HCT116 (cell line): ENCODE results near the gene FARSA. TPM values are rescaled to one million over a fixed set of nuclear protein-coding genes. Genes with fewer than 3 reads are reported as not detected.

ENCODE experiments used
- ATAC-seq: fragments of 200-7000 bp; cut with Tn5 transposase; 2 replicates; pipeline ENCODE4 v1.9.1; 2020; ENCODE audit warnings: mild to moderate bottlenecking, moderate library complexity
- BruUV-seq: library from RNA; stranded (reverse); fragments of 400-500 nt; replicated peaks from 2 replicates; lab custom pipeline; 2021; lab: Mats Ljungman, UMichigan
- CTCF ChIA-PET: fragments of 300-600 bp; sonication (Branson Sonifier 250); formaldehyde crosslinking; loops from one replicate; lab custom pipeline; 2021; ENCODE audit warnings: antibody characterized with exemption; lab: Charles Lee
- POLR2A ChIA-PET: fragments of 300-600, 350-600 bp; sonication (Branson Sonifier 250); formaldehyde crosslinking; loops from one replicate; lab custom pipeline; 2021; ENCODE audit warnings: antibody characterized with exemption; lab: Charles Lee
- RAD21 ChIA-PET, 2 experiments: fragments of 300-600 bp; sonication (Branson Sonifier 250); formaldehyde crosslinking; loops; one replicate each; lab custom pipeline; 2023; ENCODE audit warnings: low total read pairs in 2 of 2; ENCODE audit not compliant: uncharacterized antibody in 2 of 2, unreplicated experiment in 2 of 2, low non-redundant PET in 1 of 2; lab: Charles Lee
- DNase-seq: peaks from one replicate; pipeline ENCODE4 v3.0.0-alpha.2; 2010; ENCODE audit warnings: low read depth, low spot score
- H2AFZ ChIP-seq: fragments of 200-600 bp; shearing (Covaris generic), sonication (generic); 2 replicates; pipeline ENCODE4 v1.6.1; 2017; ENCODE audit warnings: low read depth, mixed run types, mixed read lengths, antibody characterized with exemption, low read length; ENCODE audit not compliant: poor library complexity, severe bottlenecking
- H3K27ac ChIP-seq: 2 replicates; pipeline ENCODE4 v1.5.1; 2012; ENCODE audit warnings: low read depth, low read length
- H3K27me3 ChIP-seq: fragments of 200-600 bp; sonication (generic); 2 replicates; pipeline ENCODE4 v1.6.1; 2016; ENCODE audit warnings: mixed run types, low read length, mixed read lengths; ENCODE audit not compliant: insufficient read depth
- H3K36me3 ChIP-seq, 2 experiments: fragments of 200-500 bp in 1 of 2; fragments of 200-600 bp in 1 of 2; sonication (Bioruptor generic) in 1 of 2; sonication (generic) in 1 of 2; 2 replicates each; pipeline versions ENCODE4 v1.5.1 to v1.6.1; 2014 to 2016; ENCODE audit warnings: low read length in 2 of 2, inconsistent platforms in 1 of 2, mixed read lengths in 1 of 2, mixed run types in 1 of 2; ENCODE audit not compliant: insufficient read depth in 2 of 2, control insufficient read depth in 1 of 2
- H3K4me1 ChIP-seq, 2 experiments: fragments of 200-600 bp in 1 of 2; sonication (generic) in 1 of 2; 2 replicates each; pipeline versions ENCODE4 v1.5.1 to v1.6.1; 2012 to 2017; ENCODE audit warnings: low read length in 2 of 2, inconsistent platforms in 1 of 2, mild to moderate bottlenecking in 1 of 2, mixed read lengths in 1 of 2, mixed run types in 1 of 2, moderate library complexity in 1 of 2; ENCODE audit not compliant: insufficient read depth in 2 of 2, control insufficient read depth in 1 of 2
- H3K4me2 ChIP-seq: fragments of 200-600 bp; sonication (generic); 2 replicates; pipeline ENCODE4 v1.6.1; 2017; ENCODE audit warnings: mixed run types, low read length, mixed read lengths
- H3K4me3 ChIP-seq, 2 experiments: fragments of 200-600 bp in 1 of 2; sonication (generic) in 1 of 2; replicated peaks in 1 of 2; 2 replicates each; pipeline ENCODE4 v1.5.1; 2011 to 2016; ENCODE audit warnings: low read length in 2 of 2, control low read depth in 1 of 2, low read depth in 1 of 2, mild to moderate bottlenecking in 1 of 2, mixed read lengths in 1 of 2, mixed run types in 1 of 2
- H3K79me2 ChIP-seq: fragments of 200-600 bp; sonication (generic); 2 replicates; pipeline ENCODE4 v1.6.1; 2017; ENCODE audit warnings: mild to moderate bottlenecking, mixed run types, low read length, moderate library complexity, mixed read lengths; ENCODE audit not compliant: insufficient read depth
- H3K9ac ChIP-seq: fragments of 200-600 bp; sonication (generic); 2 replicates; pipeline ENCODE4 v1.6.1; 2016; ENCODE audit warnings: low read length, mixed read lengths
- H3K9me2 ChIP-seq: fragments of 200-600 bp; sonication (generic), shearing (Covaris generic); 2 replicates; pipeline ENCODE4 v1.6.1; 2017; ENCODE audit warnings: mixed run types, mild to moderate bottlenecking, moderate library complexity; ENCODE audit not compliant: insufficient read depth
- H3K9me3 ChIP-seq, 2 experiments: fragments of 200-500 bp in 1 of 2; fragments of 200-600 bp in 1 of 2; sonication (Bioruptor generic) in 1 of 2; sonication (generic) in 1 of 2; 2 replicates each; pipeline ENCODE4 v1.6.1; 2014 to 2017; ENCODE audit warnings: low read length in 2 of 2, mixed read lengths in 2 of 2, inconsistent platforms in 1 of 2, low read depth in 1 of 2, mild to moderate bottlenecking in 1 of 2, mixed run types in 1 of 2, moderate library complexity in 1 of 2; ENCODE audit not compliant: control insufficient read depth in 1 of 2, insufficient read depth in 1 of 2
- H4K20me1 ChIP-seq: fragments of 200-600 bp; sonication (generic), shearing (Covaris generic); 2 replicates; pipeline ENCODE4 v1.6.1; 2017; ENCODE audit warnings: mixed run types, mild to moderate bottlenecking, moderate library complexity; ENCODE audit not compliant: insufficient read depth
- CBX3 ChIP-seq: IDR thresholded peaks from 2 replicates; pipeline ENCODE4 v1.6.1; 2012; ENCODE audit warnings: low read depth
- CEBPB ChIP-seq: IDR thresholded peaks from 2 replicates; pipeline ENCODE4 v1.6.1; 2012; ENCODE audit warnings: low read depth
- EGR1 ChIP-seq: IDR thresholded peaks from 2 replicates; pipeline ENCODE4 v1.6.1; 2012; ENCODE audit warnings: low read depth
- EZH2 ChIP-seq: fragments of 200-600 bp; sonication (generic); IDR thresholded peaks from 2 replicates; pipeline ENCODE4 v1.6.1; 2017; ENCODE audit warnings: antibody characterized with exemption, mixed run types
- JUND ChIP-seq: IDR thresholded peaks from 2 replicates; pipeline ENCODE4 v1.6.1; 2012
- POLR2AphosphoS5 ChIP-seq: IDR thresholded peaks from 2 replicates; pipeline ENCODE4 v1.6.1; 2011; ENCODE audit warnings: mild to moderate bottlenecking, low read depth, low read length, moderate library complexity
- SIN3A ChIP-seq: IDR thresholded peaks from 2 replicates; pipeline ENCODE4 v1.6.1; 2012; ENCODE audit warnings: low read depth
- SP1 ChIP-seq: IDR thresholded peaks from 2 replicates; pipeline ENCODE4 v1.6.1; 2012; ENCODE audit warnings: low read depth
- YY1 ChIP-seq: IDR thresholded peaks from 2 replicates; pipeline ENCODE4 v1.6.1; 2011; ENCODE audit warnings: low read length, low read depth, moderate library complexity, mild to moderate bottlenecking; ENCODE audit not compliant: insufficient replicate concordance; ENCODE audit errors: extremely low read depth
- ZFX ChIP-seq: fragments of 450-650 bp; IDR thresholded peaks from 2 replicates; pipeline ENCODE4 v1.6.1; 2017
- ZNF274 ChIP-seq: fragments of 200-500 bp; sonication (Bioruptor generic); IDR thresholded peaks from 2 replicates; pipeline ENCODE4 v1.6.1; 2014; ENCODE audit warnings: mild to moderate bottlenecking, low read depth, low read length, inconsistent platforms
- intact Hi-C: fragments of 100-400 bp; cut with micrococcal nuclease; formaldehyde crosslinking; loops from 2 replicates; pipeline ENCODE4 v1.10.0; 2022
- total RNA-seq: library from RNA; stranded (reverse); gene quantifications from one replicate; pipeline ENCODE4 v1.2.1, GENCODE V29; 2021; ENCODE audit not compliant: unreplicated experiment
- TF ChIP-seq, protein P1 (sequence below), 3 experiments: fragments of 200-600 bp in 1 of 3; sonication (generic) in 1 of 3; IDR thresholded peaks in 2 of 3; conservative IDR thresholded peaks in 1 of 3; 2 replicates each; pipeline ENCODE4 v1.5.1; 2012 to 2017; ENCODE audit warnings: low read depth in 2 of 3, low read length in 2 of 3, antibody characterized with exemption in 1 of 3, borderline replicate concordance in 1 of 3, control low read depth in 1 of 3, mild to moderate bottlenecking in 1 of 3, mixed read lengths in 1 of 3, mixed run types in 1 of 3, moderate library complexity in 1 of 3; ENCODE audit not compliant: insufficient read depth in 1 of 3
- TF ChIP-seq, protein P2 (sequence below): IDR thresholded peaks from 2 replicates; pipeline ENCODE4 v1.6.1; 2012
- TF ChIP-seq, protein P3 (sequence below): IDR thresholded peaks from 2 replicates; pipeline ENCODE4 v1.6.1; 2012

The FARSA gene
- total RNA-seq, 1 experiment from 2014 or later = 129 TPM

DNA sequence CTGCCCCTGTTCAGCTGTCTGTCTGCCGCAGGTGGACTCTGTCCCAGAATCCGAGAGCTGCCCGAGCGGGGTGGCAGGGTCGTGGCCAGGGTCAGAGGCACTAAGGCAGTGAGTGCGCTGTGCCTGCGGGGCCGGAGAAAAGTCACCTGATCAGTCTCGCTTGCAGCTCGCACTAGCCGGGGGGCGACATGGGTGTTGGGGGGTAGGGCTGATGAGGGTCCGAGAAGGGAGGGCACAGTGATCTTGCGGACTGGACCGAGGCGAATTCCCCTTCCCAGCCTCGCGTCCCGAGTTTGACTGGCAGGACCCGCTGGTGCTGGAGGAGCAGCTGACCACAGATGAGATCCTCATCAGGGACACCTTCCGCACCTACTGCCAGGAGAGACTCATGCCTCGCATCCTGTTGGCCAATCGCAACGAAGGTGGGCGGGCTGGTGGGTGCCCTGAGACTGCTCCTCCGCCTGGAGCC is 41.9 kb downstream of the FARSA start:
- Histone ChIP-seq H3K79me2 (peaks cover 9% of the 10 kb centered on the region; the same call in 1 of the 2 replicates), H3K36me3 (peaks cover 2 to 5% of the 10 kb centered on the region in 2 experiments; a peak in 3 of 4 replicates), H3K9ac (peak overlapping the region; percentile 74), H3K4me3 (peak overlapping the region; percentile 80 to 95), H3K9me3 (no peaks in the 10 kb centered on the region), H3K27me3 (no peaks in the 10 kb centered on the region), H3K27ac (peak overlapping the region; percentile 31; the same call in 1 of the 2 replicates), H4K20me1 (no peaks in the 10 kb centered on the region), H2AFZ (no peak overlapping the region), H3K4me1 (peaks cover 8 to 17% of the 10 kb centered on the region in 2 experiments; a peak in 3 of 4 replicates), H3K9me2 (no peaks in the 10 kb centered on the region), H3K4me2 (peak overlapping the region; percentile 89)
- ChIA-PET POLR2A (interaction anchor here (0.9 to 1.7 kb wide), 6 partner anchors 7 to 48 kb away, joined by 3 to 14 read pairs (median 4); partner anchors contain the start of gene DNASE2), CTCF (interaction anchor here (1.1 kb wide), 3 partner anchors 54 to 134 kb away, joined by 3 to 6 read pairs (median 4); no protein-coding TSS in a partner anchor), RAD21 (no interaction called here)
- intact Hi-C loops = loop anchor here (2.0 kb wide), 1 partner anchor 47 kb away; the partner anchor contains the start of gene CALR
- ATAC-seq = peak; percentile 13; the same call in 1 of the 2 replicates
- TSS peak; percentile 66 for BruUV-seq
- no peak for DNase-seq
- TF ChIP-seq ZFX = 0 out of 2 replicates have a peak, but pooled peaks have one; percentile 2
- no peak for TF ChIP-seq JUND

DNA sequence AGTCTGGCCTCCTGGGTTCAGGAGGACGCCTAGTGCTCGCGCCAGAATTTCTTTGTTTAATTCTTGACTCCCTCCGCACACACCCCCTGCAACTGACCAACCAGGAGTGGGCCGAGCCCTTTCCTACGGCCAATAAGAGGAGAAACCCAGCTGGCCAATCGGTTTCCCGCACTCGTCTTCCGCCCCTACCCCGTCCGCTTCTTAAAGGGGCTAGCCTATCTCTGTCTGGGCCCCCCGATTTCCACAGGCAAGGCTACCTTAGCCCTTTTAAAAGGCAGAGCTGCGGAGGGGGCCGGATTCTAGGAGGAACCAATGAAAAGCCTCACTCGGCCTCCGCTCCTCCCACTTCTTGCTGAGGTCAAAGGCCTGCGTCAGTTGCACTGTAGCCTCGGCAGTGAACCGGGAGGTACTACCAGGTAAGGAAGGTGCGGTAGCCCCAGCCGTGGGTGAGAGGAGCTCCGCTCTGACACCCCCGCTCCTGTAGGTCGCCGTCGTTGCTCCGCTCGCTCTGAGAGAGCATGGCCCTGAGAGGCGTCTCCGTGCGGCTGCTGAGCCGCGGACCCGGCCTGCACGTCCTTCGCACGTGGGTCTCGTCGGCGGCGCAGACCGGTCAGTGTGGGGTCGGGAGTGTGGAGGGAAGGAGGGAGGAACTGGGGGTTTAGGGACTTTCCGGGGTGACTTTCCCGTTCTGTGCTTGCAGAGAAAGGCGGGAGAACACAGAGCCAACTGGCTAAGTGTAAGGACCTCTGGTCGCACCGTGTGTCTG is 42.5 kb downstream of the FARSA start, which contains the start of gene GCDH:
Gene GCDH, plus strand, starts transcription at position 374 of the 766 bp plus-strand sequence. Its CDS starts 145 bp downstream, at position 519.
- Histone ChIP-seq H3K4me3 (peak within 1 kb of the TSS; percentile 80 to 95), H2AFZ (no peak within 1 kb of the TSS), H3K9me2 (no peaks in the 10 kb centered on the region), H3K27ac (peak within 1 kb of the TSS; percentile 31; the same call in 1 of the 2 replicates), H3K4me1 (peaks cover 8 to 17% of the 10 kb centered on the region in 2 experiments; a peak in 3 of 4 replicates), H3K9ac (peak within 1 kb of the TSS; percentile 74), H3K36me3 (peaks cover 2 to 5% of the 10 kb centered on the region in 2 experiments; a peak in 2 of 4 replicates), H3K79me2 (peaks cover 9% of the 10 kb centered on the region; the same call in 1 of the 2 replicates), H3K4me2 (peak within 1 kb of the TSS; percentile 89), H3K27me3 (no peaks in the 10 kb centered on the region), H3K9me3 (no peaks in the 10 kb centered on the region), H4K20me1 (no peaks in the 10 kb centered on the region)
- ChIA-PET CTCF (interaction anchor here (1.0 to 1.1 kb wide), 5 partner anchors 8 to 133 kb away, joined by 3 to 6 read pairs (median 4); no protein-coding TSS in a partner anchor), POLR2A (interaction anchor here (0.9 to 1.7 kb wide), 6 partner anchors 8 to 49 kb away, joined by 3 to 14 read pairs (median 4); partner anchors contain the start of gene DNASE2), RAD21 (interaction anchor here in 1 of 2 experiments (0.9 kb wide), 1 partner anchor 21 kb away, joined by 5 read pairs; no protein-coding TSS in a partner anchor)
- no TSS peak for BruUV-seq
- peak; percentile 98 for DNase-seq
- intact Hi-C loops = loop anchor here (2.0 kb wide), 1 partner anchor 48 kb away; the partner anchor contains the start of gene CALR
- ATAC-seq = peak; percentile 95
- no peak for TF ChIP-seq ZNF274
- TF ChIP-seq ZFX = peak; percentile 28; the same call in 1 of the 2 replicates
- TF ChIP-seq JUND = no peak
- peak; percentile 98 for TF ChIP-seq SIN3A
- TF ChIP-seq YY1 = no peak
- TF ChIP-seq POLR2AphosphoS5 = peak; percentile 75
- TF ChIP-seq, protein P1, sequence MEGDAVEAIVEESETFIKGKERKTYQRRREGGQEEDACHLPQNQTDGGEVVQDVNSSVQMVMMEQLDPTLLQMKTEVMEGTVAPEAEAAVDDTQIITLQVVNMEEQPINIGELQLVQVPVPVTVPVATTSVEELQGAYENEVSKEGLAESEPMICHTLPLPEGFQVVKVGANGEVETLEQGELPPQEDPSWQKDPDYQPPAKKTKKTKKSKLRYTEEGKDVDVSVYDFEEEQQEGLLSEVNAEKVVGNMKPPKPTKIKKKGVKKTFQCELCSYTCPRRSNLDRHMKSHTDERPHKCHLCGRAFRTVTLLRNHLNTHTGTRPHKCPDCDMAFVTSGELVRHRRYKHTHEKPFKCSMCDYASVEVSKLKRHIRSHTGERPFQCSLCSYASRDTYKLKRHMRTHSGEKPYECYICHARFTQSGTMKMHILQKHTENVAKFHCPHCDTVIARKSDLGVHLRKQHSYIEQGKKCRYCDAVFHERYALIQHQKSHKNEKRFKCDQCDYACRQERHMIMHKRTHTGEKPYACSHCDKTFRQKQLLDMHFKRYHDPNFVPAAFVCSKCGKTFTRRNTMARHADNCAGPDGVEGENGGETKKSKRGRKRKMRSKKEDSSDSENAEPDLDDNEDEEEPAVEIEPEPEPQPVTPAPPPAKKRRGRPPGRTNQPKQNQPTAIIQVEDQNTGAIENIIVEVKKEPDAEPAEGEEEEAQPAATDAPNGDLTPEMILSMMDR (IDR thresholded peaks at IDR 0.05 in 2 of 3, conservative IDR thresholded peaks at IDR 0.05 in 1 of 3; ENCODE audit: borderline replicate concordance in 1 of 3, insufficient read depth in 1 of 3, low read depth in 2 of 3, low read length in 2 of 3) = no peak
- TF ChIP-seq, protein P2, sequence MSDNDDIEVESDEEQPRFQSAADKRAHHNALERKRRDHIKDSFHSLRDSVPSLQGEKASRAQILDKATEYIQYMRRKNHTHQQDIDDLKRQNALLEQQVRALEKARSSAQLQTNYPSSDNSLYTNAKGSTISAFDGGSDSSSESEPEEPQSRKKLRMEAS = peak; percentile 94
- no peak for TF ChIP-seq CBX3
- TF ChIP-seq EZH2 = no peak
- TF ChIP-seq EGR1 = peak; percentile 24; the same call in 1 of the 2 replicates
- no peak for TF ChIP-seq CEBPB
- TF ChIP-seq, protein P3, sequence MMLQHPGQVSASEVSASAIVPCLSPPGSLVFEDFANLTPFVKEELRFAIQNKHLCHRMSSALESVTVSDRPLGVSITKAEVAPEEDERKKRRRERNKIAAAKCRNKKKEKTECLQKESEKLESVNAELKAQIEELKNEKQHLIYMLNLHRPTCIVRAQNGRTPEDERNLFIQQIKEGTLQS = no peak
- peak; percentile 100 for TF ChIP-seq SP1
